ENCODE results near the gene ELAVL3.

- no peak for TF ChIP-seq OSR1 (CRISPR knock-in tag; IDR thresholded peaks at IDR 0.05)
- TF ChIP-seq ZNF565 (CRISPR knock-in tag; conservative IDR thresholded peaks at IDR 0.05; ENCODE audit: low read depth) = no peak
- 0 out of 2 replicates have a peak, but pooled peaks have one; percentile 32 for TF ChIP-seq ZC3H10 (CRISPR knock-in tag; IDR thresholded peaks at IDR 0.05)
- TF ChIP-seq RARB (CRISPR knock-in tag; IDR thresholded peaks at IDR 0.05) = no peak
- TF ChIP-seq, protein P1, sequence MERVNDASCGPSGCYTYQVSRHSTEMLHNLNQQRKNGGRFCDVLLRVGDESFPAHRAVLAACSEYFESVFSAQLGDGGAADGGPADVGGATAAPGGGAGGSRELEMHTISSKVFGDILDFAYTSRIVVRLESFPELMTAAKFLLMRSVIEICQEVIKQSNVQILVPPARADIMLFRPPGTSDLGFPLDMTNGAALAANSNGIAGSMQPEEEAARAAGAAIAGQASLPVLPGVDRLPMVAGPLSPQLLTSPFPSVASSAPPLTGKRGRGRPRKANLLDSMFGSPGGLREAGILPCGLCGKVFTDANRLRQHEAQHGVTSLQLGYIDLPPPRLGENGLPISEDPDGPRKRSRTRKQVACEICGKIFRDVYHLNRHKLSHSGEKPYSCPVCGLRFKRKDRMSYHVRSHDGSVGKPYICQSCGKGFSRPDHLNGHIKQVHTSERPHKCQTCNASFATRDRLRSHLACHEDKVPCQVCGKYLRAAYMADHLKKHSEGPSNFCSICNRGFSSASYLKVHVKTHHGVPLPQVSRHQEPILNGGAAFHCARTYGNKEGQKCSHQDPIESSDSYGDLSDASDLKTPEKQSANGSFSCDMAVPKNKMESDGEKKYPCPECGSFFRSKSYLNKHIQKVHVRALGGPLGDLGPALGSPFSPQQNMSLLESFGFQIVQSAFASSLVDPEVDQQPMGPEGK (CRISPR knock-in tag; IDR thresholded peaks at IDR 0.05; ENCODE audit: borderline replicate concordance) = no peak
- no peak for TF ChIP-seq SNAI2 (CRISPR knock-in tag; IDR thresholded peaks at IDR 0.05)
- TF ChIP-seq ZFP3 (CRISPR knock-in tag; IDR thresholded peaks at IDR 0.05) = no peak
- no peak for TF ChIP-seq ZNF8 (CRISPR knock-in tag; IDR thresholded peaks at IDR 0.05)
- TF ChIP-seq ESRRG (CRISPR knock-in tag; IDR thresholded peaks at IDR 0.05) = peak; percentile 69; the same call in 1 of the 2 replicates
- TF ChIP-seq CSDC2 (CRISPR knock-in tag; IDR thresholded peaks at IDR 0.05) = no peak
- TF ChIP-seq, protein P2, sequence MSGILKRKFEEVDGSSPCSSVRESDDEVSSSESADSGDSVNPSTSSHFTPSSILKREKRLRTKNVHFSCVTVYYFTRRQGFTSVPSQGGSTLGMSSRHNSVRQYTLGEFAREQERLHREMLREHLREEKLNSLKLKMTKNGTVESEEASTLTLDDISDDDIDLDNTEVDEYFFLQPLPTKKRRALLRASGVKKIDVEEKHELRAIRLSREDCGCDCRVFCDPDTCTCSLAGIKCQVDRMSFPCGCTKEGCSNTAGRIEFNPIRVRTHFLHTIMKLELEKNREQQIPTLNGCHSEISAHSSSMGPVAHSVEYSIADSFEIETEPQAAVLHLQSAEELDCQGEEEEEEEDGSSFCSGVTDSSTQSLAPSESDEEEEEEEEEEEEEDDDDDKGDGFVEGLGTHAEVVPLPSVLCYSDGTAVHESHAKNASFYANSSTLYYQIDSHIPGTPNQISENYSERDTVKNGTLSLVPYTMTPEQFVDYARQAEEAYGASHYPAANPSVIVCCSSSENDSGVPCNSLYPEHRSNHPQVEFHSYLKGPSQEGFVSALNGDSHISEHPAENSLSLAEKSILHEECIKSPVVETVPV (CRISPR knock-in tag; IDR thresholded peaks at IDR 0.05) = no peak
- TF ChIP-seq ARNTL (CRISPR knock-in tag; IDR thresholded peaks at IDR 0.05; ENCODE audit: borderline replicate concordance, low read depth) = no peak
- TF ChIP-seq TSHZ2 (CRISPR knock-in tag; IDR thresholded peaks at IDR 0.05) = peak; percentile 55; the same call in 1 of the 2 replicates
These were observed 24.8 kb upstream of the ELAVL3 start, which contains the start of gene ZNF653 for GRCh38 chr19:11505504-11506100.
